Measurements from ENCODE around the gene CPD.
"Not testable (repeated sequence)": the region's sequence is repeated elsewhere in the genome, so short reads cannot be mapped to it uniquely, and the experiment has no call there.

Gene CPD

GRCh38 chr17:30388321-30389179 lies 9.8 kb downstream of the CPD start:
- no peak for DNase-seq (ENCODE audit: low read depth)

DNA sequence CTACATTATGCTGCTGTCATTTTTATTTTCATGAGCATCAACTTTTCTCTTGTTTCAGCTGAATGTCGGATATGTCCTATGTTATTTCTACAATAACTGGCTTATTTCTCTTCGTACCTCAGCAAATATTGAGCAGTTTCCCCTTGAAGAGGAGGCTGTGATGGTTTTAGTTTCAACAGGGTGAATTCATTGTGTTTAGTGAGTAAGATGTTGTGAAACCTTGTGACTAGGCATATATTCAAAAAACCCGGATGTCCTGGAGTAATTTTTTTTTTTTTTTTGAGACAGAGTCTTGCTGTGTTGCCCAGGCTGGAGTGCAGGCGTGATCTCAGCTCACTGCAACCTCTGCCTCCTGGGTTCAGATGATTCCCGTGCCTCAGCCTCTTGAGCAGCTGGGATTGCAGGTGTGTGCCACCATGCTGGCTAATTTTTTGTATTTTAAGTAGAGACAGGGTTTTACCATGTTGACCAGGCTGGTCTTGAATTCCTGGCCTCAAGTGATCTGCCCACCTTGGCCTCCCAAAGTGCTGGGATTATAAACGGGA lies 11.1 kb downstream of the CPD start:
- DNase-seq (ENCODE audit: low read depth): peak; percentile 44

GRCh38 chr17:30391534-30391933 lies 12.8 kb downstream of the CPD start:
- DNase-seq (ENCODE audit: low read depth): no peak

GRCh38 chr17:30393491-30393890 lies 14.8 kb downstream of the CPD start:
- DNase-seq (ENCODE audit: low read depth): no peak

GRCh38 chr17:30393911-30394867 lies 15.5 kb downstream of the CPD start:
- DNase-seq (ENCODE audit: low read depth): no peak

GRCh38 chr17:30395398-30396022 lies 16.8 kb downstream of the CPD start:
- DNase-seq (ENCODE audit: low read depth): no peak

DNA sequence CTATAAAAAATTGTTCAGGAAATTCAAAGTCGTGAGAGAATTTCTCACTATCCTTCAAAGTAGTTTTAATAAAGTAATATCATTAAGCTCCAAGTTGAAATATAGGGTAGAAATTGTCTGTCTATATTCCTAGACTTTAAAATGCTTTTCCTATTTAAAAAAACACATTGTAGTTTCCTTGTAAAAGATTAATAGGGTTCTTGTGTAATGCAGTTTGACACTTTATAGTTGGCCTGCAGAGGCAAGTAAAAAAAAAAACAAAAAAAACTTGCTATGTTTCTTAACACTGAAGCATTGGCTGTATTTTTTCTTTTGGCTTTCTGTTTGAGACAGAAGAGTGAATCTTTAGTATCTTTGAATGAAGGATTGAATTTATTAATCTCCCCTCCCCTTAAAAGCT lies 17.4 kb downstream of the CPD start:
- DNase-seq (ENCODE audit: low read depth): no peak

GRCh38 chr17:30396612-30397011 lies 17.9 kb downstream of the CPD start:
- no peak for DNase-seq (ENCODE audit: low read depth)

GRCh38 chr17:30398328-30399041 lies 19.8 kb downstream of the CPD start:
- DNase-seq (ENCODE audit: low read depth): no peak

GRCh38 chr17:30401097-30401496 lies 22.4 kb downstream of the CPD start:
- no peak for DNase-seq (ENCODE audit: low read depth)

DNA sequence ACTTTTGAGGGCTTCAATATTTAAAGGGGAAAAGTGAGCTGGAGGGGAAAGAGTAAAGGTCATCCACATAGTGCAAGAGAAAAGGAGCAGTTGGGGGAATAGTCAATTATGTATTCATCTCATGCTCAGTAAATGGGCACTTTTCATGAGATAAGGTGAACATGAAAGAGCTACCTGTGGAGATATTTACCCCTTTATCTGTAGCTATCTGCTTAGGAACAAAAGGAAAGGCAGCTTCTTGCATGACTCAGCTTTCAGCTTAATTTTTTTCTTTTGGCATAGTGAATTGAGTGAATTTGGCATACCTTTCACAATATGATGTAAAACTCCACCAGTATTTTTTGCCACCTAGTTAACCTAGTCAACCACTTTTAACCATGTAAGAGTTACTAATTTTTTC lies 26.4 kb downstream of the CPD start:
- no peak for DNase-seq (ENCODE audit: low read depth)

DNA sequence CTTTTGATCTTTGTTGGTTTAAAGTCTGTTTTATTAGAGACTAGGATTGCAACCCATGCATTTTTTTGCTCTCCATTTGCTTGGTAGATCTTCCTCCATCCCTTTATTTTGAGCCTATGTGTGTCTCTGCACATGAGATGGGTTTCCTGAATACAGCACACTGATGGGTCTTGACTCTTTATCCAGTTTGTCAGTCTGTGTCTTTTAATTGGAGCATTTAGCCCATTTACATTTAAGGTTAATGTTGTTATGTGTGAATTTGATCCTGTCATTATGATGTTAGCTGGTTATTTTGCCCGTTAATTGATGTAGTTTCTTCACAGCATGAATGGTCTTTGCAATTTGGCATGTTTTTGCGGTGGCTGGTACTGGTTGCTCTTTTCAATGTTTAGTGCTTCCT lies 31.9 kb downstream of the CPD start:
- DNase-seq (ENCODE audit: low read depth): not testable (repeated sequence)

DNA sequence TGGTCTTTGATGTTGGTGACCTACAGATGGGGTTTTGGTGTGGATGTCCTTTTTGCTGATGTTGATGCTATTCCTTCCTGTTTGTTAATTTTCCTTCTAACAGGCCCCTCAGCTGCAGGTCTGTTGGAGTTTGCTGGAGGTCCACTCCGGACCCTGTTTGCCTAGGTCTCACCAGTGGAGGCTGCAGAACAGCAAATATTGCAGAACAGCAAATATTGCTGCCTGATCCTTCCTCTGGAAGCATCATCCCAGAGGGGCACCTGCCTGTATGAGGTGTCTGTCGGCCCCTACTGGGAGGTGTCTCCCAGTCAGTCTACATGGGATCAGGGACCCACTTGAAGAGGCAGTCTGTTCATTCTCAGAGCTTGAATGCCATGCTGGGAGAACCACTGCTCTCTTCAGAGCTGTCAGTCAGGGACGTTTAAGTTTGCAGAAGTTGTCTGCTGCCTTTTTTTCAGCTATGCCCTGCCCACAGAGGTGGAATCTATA lies 33.3 kb downstream of the CPD start:
- DNase-seq (ENCODE audit: low read depth): not testable (repeated sequence)

DNA sequence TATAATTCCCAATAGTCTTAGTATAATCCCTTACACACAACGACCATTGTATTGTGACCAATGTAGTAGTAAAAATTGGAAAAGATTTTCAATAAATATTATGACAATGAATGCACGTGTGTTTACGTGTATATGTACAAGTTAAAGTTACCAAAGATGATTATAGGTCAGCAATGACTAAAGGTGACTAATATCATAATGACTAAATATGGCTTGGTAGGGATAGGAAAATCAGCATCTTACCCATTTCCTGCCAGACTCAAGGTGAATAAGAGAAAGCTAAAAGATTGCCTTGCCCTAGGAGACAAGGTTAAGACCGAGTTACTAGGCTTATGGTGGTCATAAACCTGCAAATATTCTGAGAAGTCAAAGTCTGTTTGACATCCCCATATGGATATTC lies 34.4 kb downstream of the CPD start:
- DNase-seq (ENCODE audit: low read depth): no peak

GRCh38 chr17:30414486-30414885 lies 35.8 kb downstream of the CPD start:
- DNase-seq (ENCODE audit: low read depth): no peak

DNA sequence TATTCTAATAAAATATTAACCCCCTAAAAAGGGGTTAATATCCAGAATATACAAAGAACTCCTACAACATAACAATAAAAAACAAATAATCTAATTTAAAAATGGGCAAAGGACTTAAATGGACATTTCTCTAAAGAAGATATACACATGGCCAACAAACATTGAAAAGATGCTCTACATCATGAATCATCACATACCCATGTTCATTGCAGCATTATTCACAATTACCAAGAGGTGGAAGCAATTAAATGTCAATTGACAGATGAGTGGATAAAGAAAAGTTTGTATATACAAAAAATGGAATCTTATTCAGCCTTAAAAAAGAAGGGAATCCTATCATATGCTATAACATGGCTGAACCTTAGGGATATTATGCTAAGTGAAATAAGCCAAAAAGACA lies 36.8 kb downstream of the CPD start:
- DNase-seq (ENCODE audit: low read depth): peak; percentile 8

DNA sequence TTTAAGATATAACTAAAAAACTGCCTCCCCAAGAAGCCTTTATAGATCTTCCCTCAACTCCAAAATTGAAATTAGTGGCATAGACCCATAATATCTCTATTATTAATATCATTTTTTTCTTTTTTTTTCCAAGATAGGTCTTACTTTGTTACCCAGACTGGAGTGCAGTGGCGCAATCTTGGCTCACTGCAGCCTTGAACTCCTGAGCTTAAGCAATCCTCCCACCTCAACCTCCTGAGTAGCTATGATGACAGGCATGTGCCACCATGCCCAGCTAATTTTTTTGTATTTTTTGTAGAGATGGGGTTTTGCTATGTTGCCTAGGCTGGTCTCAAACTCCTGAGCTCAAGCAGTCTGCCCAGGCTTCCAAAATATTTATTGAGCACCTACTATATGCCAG lies 39.3 kb downstream of the CPD start:
- DNase-seq (ENCODE audit: low read depth): not testable (repeated sequence)

- DNase-seq (ENCODE audit: low read depth): no peak
Observed at GRCh38 chr17:30421592-30421991, 42.9 kb downstream of the CPD start.

- no peak for DNase-seq (ENCODE audit: low read depth)
Observed at GRCh38 chr17:30422171-30422570, 43.4 kb downstream of the CPD start.

- no peak for DNase-seq (ENCODE audit: low read depth)
Observed at GRCh38 chr17:30424471-30424870, 45.7 kb downstream of the CPD start.

GRCh38 chr17:30426292-30426691 lies 47.6 kb downstream of the CPD start:
- DNase-seq (ENCODE audit: low read depth): no peak

All from fibroblast of gingiva (primary cell).